Activated T-helper 1 cell treated with anti-CD3 and anti-CD28 coated beads, Interleukin-12 subunit alpha, Interleukin-12 subunit beta, Interleukin-2, Interleukin-4 antibody, amounts not matched to agents 30 ng/mL and 10 ng/mL and 1 ng/mL, durations not matched to agents 14 hours and 24 hours and 36 hours (primary cell): ENCODE results near the gene MPST. TPM values are rescaled to one million over a fixed set of nuclear protein-coding genes. Genes with fewer than 3 reads are reported as not detected.
A peak's percentile ranks its signal among the peaks of the same experiment; 100 is the strongest.
"Not testable (repeated sequence)": the region's sequence is repeated elsewhere in the genome, so short reads cannot be mapped to it uniquely, and the experiment has no call there.

Experiments
- DNase-seq: peaks from one replicate; pipeline ENCODE4 v3.0.0; 2021; ENCODE audit warnings: low spot score
- H3K27ac Mint-ChIP-seq: one replicate; pipeline ENCODE4 v1.8.0; 2021; ENCODE audit warnings: mild to moderate bottlenecking, mixed read lengths
- H3K27me3 Mint-ChIP-seq: one replicate; pipeline ENCODE4 v1.8.0; 2022; ENCODE audit warnings: mild to moderate bottlenecking, moderate library complexity, mixed read lengths; ENCODE audit not compliant: insufficient read depth
- H3K36me3 Mint-ChIP-seq: one replicate; pipeline ENCODE4 v1.8.0; 2021; ENCODE audit warnings: low read depth, mixed read lengths
- H3K4me1 Mint-ChIP-seq: one replicate; pipeline ENCODE4 v1.8.0; 2021; ENCODE audit warnings: low read depth, mixed read lengths
- H3K4me3 Mint-ChIP-seq: one replicate; pipeline ENCODE4 v1.8.0; 2021; ENCODE audit warnings: mild to moderate bottlenecking, moderate library complexity, mixed read lengths
- H3K9me3 Mint-ChIP-seq: one replicate; pipeline ENCODE4 v1.8.0; 2021; ENCODE audit warnings: mixed read lengths
- intact Hi-C: fragments of 100-400 bp; cut with micrococcal nuclease; formaldehyde crosslinking; loops from one replicate; pipeline ENCODE4 v1.15.1; 2024
- total RNA-seq: library from RNA; stranded (reverse); gene quantifications from 2 replicates; pipeline ENCODE4 v1.2.3, GENCODE V29; 2022

MPST gene
- total RNA-seq, 1 donor from 2014 or later = 18.0 TPM

DNA sequence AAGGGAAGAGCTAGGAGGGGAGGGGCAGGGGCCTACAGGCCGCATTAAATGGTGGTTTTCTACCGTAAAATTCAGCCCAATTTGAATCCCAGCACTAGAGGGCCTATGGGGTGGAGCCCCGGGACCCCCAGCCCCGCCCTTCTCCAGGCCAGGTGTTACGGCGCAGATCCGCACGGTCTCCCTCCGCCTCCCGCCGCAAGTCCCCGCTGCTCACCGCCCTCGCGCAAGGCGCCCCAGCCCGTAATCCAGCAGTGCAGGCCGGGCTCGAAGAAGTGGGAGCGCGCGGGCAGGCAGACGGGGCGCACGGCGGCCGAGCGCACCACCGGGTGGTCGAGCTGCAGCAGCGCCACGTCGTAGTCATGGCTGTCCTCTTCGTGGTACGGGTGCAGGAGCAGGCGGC lies 49.3 kb downstream of the MPST start:
- H3K9me3 Mint-ChIP-seq = no peaks in the 10 kb centered on the region
- no peak overlapping the region for H3K4me3 Mint-ChIP-seq
- intact Hi-C loops = no loop called here
- no peak overlapping the region for H3K27ac Mint-ChIP-seq
- H3K36me3 Mint-ChIP-seq = peaks cover 6% of the 10 kb centered on the region
- DNase-seq = no peak
- H3K27me3 Mint-ChIP-seq = peaks cover 6% of the 10 kb centered on the region
- no peaks in the 10 kb centered on the region for H3K4me1 Mint-ChIP-seq

DNA sequence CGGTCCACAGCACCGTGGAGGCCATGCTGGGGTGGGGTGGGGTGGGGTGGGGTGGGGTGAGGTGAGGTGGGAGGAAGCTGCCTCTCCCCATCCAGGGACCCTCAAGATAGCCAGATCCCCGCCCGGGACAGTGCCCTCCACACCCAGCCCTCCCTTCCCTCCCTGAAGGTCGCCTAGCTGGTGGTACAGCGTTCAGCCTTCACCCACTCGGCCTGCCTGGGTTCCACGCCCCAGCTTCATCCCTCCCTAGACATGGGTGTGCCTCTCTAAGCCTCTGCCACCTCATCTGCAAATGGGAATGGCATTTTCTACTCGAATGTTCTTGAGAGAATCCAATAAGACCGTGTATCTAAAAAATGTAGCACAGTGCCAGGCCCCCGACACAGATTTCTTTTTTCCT lies 49.8 kb downstream of the MPST start:
- Mint-ChIP-seq H3K27ac (no peak overlapping the region), H3K36me3 (peaks cover 4% of the 10 kb centered on the region), H3K9me3 (no peaks in the 10 kb centered on the region), H3K4me3 (no peak overlapping the region), H3K27me3 (peaks cover 6% of the 10 kb centered on the region), H3K4me1 (no peaks in the 10 kb centered on the region)
- intact Hi-C loops = no loop called here
- DNase-seq = no peak

GRCh38 chr22:37069719-37070118 lies 50.2 kb downstream of the MPST start:
- H3K4me3 Mint-ChIP-seq = no peak overlapping the region
- no peaks in the 10 kb centered on the region for H3K4me1 Mint-ChIP-seq
- H3K36me3 Mint-ChIP-seq = peaks cover 2% of the 10 kb centered on the region

GRCh38 chr22:37070334-37070733 lies 50.8 kb downstream of the MPST start:
- H3K27me3 Mint-ChIP-seq = peaks cover 6% of the 10 kb centered on the region

More at GRCh38 chr22:37069719-37070118, 50.2 kb downstream of the MPST start:
- Mint-ChIP-seq H3K27me3 (peaks cover 6% of the 10 kb centered on the region), H3K9me3 (no peaks in the 10 kb centered on the region), H3K27ac (no peak overlapping the region)
- DNase-seq = no peak
- intact Hi-C loops = no loop called here

DNA sequence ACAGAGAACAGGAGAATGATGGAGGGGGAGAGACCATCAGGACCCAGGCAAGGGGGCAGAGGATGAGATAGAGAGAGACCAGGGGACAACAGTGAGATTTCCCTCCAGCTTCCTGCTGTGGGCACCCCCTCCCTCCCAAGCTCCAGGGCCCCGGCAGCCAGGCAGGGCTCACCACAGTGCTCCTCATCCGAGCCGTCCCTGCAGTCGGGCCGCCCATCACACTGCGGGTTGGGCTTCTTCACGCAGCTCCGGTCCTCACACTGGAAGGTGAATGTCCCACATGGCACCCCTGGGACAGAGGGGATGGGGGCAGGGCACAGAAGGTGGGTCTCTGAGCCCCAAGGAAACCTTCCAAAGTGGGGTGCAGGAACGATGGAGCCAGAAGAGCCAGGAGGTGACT lies 51.2 kb downstream of the MPST start:
- H3K4me3 Mint-ChIP-seq = no peak overlapping the region
- no peaks in the 10 kb centered on the region for H3K9me3 Mint-ChIP-seq
- no peak for DNase-seq
- intact Hi-C loops = no loop called here
- H3K27ac Mint-ChIP-seq = no peak overlapping the region
- H3K4me1 Mint-ChIP-seq = no peaks in the 10 kb centered on the region
- peaks cover 8% of the 10 kb centered on the region for H3K27me3 Mint-ChIP-seq
- peaks cover 2% of the 10 kb centered on the region for H3K36me3 Mint-ChIP-seq

More at GRCh38 chr22:37070334-37070733, 50.8 kb downstream of the MPST start:
- H3K27ac Mint-ChIP-seq = no peak overlapping the region
- H3K36me3 Mint-ChIP-seq = peaks cover 2% of the 10 kb centered on the region
- no peaks in the 10 kb centered on the region for H3K9me3 Mint-ChIP-seq
- intact Hi-C loops = no loop called here
- H3K4me3 Mint-ChIP-seq = no peak overlapping the region
- DNase-seq = no peak
- H3K4me1 Mint-ChIP-seq = no peaks in the 10 kb centered on the region

- intact Hi-C loops = not testable (repeated sequence)
Observed at GRCh38 chr22:37071850-37072592, 52.5 kb downstream of the MPST start.

GRCh38 chr22:37072673-37073072 lies 53.1 kb downstream of the MPST start:
- no peak overlapping the region for H3K27ac Mint-ChIP-seq
- no peak for DNase-seq
- no peaks in the 10 kb centered on the region for H3K9me3 Mint-ChIP-seq
- intact Hi-C loops = no loop called here
- peaks cover 8% of the 10 kb centered on the region for H3K27me3 Mint-ChIP-seq
- H3K4me1 Mint-ChIP-seq = peaks cover under 1% of the 10 kb centered on the region
- H3K4me3 Mint-ChIP-seq = no peak overlapping the region
- no peaks in the 10 kb centered on the region for H3K36me3 Mint-ChIP-seq

More at GRCh38 chr22:37071850-37072592, 52.5 kb downstream of the MPST start:
- not testable (repeated sequence) for H3K9me3 Mint-ChIP-seq, H3K27me3 Mint-ChIP-seq, H3K27ac Mint-ChIP-seq, H3K36me3 Mint-ChIP-seq, H3K4me3 Mint-ChIP-seq, DNase-seq, H3K4me1 Mint-ChIP-seq

- Mint-ChIP-seq H3K27me3 (peaks cover 3% of the 10 kb centered on the region), H3K27ac (no peak overlapping the region), H3K4me1 (peaks cover 19% of the 10 kb centered on the region), H3K4me3 (no peak overlapping the region), H3K9me3 (no peaks in the 10 kb centered on the region), H3K36me3 (no peaks in the 10 kb centered on the region)
- DNase-seq = no peak
- intact Hi-C loops = no loop called here
Observed at GRCh38 chr22:37074537-37074936, 55.0 kb downstream of the MPST start.

DNA sequence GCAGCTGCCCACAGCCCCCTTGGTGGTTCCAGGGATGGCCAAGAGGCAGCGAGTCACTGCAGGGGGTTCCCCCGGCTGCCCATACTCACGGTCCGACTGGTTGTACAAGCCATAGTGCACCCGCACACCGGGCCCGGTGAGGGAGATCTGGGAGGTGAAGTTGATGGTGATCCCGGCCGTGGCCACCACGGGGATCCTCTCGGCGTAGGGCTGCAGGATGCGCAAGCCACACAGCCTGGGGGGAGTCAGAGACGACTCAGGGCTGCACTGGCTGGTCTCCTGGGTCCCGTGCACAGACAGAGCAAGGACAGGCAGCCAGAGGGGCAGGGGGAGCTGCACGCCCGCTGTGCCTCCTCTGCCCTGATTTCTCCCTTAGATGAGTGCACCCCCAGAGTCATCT lies 55.5 kb downstream of the MPST start:
- Mint-ChIP-seq H3K9me3 (no peaks in the 10 kb centered on the region), H3K4me1 (peaks cover 24% of the 10 kb centered on the region), H3K4me3 (no peak overlapping the region), H3K27ac (no peak overlapping the region), H3K36me3 (no peaks in the 10 kb centered on the region), H3K27me3 (peaks cover 3% of the 10 kb centered on the region)
- intact Hi-C loops = no loop called here
- DNase-seq = no peak

DNA sequence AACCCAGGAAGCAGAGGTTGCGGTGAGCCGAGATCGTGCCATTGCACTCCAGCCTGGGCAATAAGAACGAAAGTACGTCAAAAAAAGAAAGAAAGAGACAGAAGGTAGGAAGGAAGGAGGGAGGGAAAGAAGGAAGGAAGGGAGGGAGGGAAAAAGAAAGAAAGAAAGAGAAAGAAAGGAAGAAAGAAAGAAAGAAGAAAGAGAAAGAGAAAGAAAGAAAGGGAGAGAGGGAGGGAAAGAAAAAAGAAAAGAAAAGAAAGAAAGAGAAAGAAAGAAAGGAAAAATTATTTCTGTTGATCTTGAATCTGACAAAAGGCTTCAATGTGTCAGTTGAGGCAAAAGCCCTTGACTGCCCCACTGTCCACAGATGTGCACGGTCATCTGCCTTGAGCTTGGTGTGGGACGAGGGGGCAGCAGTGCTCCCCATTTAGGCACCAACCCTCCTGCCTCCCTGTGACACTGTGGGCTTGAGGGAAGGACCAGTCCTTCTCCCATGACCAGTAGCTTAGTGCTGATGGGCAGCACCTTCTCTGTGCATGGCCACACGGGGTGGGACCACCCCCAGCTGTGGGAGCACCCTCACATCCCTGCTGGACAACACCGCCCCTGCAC lies 56.4 kb downstream of the MPST start:
- Mint-ChIP-seq H3K27me3 (peaks cover 3% of the 10 kb centered on the region), H3K9me3 (no peaks in the 10 kb centered on the region), H3K36me3 (no peaks in the 10 kb centered on the region), H3K4me3 (no peak overlapping the region), H3K4me1 (peaks cover 33% of the 10 kb centered on the region), H3K27ac (peak overlapping the region; percentile 32)
- intact Hi-C loops = no loop called here
- DNase-seq = no peak

GRCh38 chr22:37077802-37078448 lies 58.4 kb downstream of the MPST start:
- DNase-seq = peak; percentile 79
- Mint-ChIP-seq H3K27ac (peak overlapping the region; percentile 95), H3K27me3 (peaks cover 3% of the 10 kb centered on the region), H3K4me3 (peak overlapping the region; percentile 49), H3K4me1 (peaks cover 53% of the 10 kb centered on the region), H3K9me3 (no peaks in the 10 kb centered on the region), H3K36me3 (peaks cover 3% of the 10 kb centered on the region)
- intact Hi-C loops = loop anchor here (1.0 to 2.0 kb wide), 5 partner anchors 44 to 379 kb away; no protein-coding TSS in a partner anchor

GRCh38 chr22:37079158-37079557 lies 59.6 kb downstream of the MPST start:
- no peaks in the 10 kb centered on the region for H3K9me3 Mint-ChIP-seq
- intact Hi-C loops = loop anchor here (1.0 to 2.0 kb wide), 3 partner anchors 16 to 378 kb away; no protein-coding TSS in a partner anchor
- H3K4me3 Mint-ChIP-seq = peak overlapping the region; percentile 22
- peak overlapping the region; percentile 95 for H3K27ac Mint-ChIP-seq
- no peak for DNase-seq
- H3K27me3 Mint-ChIP-seq = peaks cover 3% of the 10 kb centered on the region
- H3K36me3 Mint-ChIP-seq = peaks cover 9% of the 10 kb centered on the region
- H3K4me1 Mint-ChIP-seq = peaks cover 64% of the 10 kb centered on the region
